Hippocampal formation (tissue), 2 donors: ENCODE results near the gene TESPA1.
A peak's percentile ranks its signal among the peaks of the same experiment; 100 is the strongest.

Experiments used
- DNase-seq, 2 donors: peaks; one replicate each; lab custom pipeline; 2025; lab: John Stamatoyannopoulos, UW

The TESPA1 gene, protein sequence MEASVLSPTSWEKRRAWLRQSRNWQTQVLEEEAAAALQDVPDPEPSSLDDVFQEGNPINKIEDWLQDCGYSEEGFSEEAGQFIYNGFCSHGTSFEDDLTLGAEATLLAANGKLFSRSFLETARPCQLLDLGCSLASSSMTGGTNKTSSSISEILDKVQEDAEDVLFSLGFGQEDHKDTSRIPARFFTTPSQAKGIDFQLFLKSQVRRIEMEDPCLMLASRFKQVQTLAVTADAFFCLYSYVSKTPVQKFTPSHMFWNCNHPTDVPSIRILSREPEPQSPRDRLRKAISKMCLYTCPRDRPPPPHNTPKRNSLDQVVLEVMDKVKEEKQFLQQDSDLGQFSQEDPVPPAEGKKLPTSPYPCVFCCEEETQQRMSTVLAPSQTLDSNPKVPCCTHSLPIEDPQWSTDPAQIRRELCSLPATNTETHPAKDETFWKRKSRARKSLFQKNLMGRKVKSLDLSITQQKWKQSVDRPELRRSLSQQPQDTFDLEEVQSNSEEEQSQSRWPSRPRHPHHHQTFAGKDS

GRCh38 chr12:54984658-54985376, at the start of gene TESPA1:
TSS of gene TESPA1 (minus strand) at chr12:54984762. CDS start at chr12:54974562, 10,200 bp downstream.
- DNase-seq = no peak

- peak in 1 of 2 donors; percentile 4 for DNase-seq
Observed at GRCh38 chr12:55034218-55034617, 49.7 kb upstream of the TESPA1 start.

DNA sequence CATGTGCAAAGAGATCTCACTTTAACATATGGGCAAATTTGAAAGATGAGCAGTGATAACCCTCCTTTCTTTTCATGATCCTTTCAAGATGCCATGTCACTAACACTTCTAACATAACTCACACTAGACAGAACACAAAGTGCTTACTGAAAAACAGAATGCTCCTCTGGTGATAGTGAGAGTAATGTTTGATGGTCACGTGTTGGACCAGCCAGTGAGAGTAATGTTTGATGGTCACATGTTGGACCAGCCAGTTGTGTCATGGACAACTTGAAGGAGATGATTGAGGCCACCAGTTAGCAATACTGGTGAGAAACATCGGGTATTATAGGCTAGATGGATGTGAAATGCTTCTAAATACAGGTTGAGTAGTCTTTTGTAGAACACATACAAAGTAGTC, 40.9 kb upstream of the TESPA1 start:
- no peak for DNase-seq

- no peak for DNase-seq
Observed at GRCh38 chr12:55024575-55024974, 40.0 kb upstream of the TESPA1 start.

DNA sequence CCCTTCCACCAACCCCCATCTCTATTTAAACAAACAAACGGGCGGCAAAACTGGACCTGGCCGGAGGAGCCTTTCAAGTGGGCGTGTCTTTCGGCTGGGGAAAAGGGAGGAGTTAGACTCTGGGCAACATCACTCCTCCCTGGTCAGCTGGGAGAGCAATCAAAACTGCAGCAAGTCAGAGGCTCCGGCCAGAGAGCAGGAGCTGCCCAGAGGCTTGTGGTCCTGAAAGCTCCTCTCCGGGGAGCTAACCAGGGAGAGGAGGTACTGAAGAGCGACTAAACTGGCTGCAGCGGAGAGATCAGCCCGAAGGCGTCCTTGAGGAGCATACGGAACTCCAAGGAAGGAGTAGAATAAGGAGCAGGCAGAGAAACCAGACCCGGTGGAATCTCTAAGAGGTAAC, 35.2 kb upstream of the TESPA1 start, which contains the start of gene NEUROD4:
TSS of gene NEUROD4 (plus strand) at position 191 of the 400 bp plus-strand sequence. CDS start 6,466 bp downstream, outside the sequence.
- peak in 1 of 2 donors; percentile 9 for DNase-seq

- DNase-seq = no peak
Observed at GRCh38 chr12:55017416-55017925, 32.9 kb upstream of the TESPA1 start.

DNA sequence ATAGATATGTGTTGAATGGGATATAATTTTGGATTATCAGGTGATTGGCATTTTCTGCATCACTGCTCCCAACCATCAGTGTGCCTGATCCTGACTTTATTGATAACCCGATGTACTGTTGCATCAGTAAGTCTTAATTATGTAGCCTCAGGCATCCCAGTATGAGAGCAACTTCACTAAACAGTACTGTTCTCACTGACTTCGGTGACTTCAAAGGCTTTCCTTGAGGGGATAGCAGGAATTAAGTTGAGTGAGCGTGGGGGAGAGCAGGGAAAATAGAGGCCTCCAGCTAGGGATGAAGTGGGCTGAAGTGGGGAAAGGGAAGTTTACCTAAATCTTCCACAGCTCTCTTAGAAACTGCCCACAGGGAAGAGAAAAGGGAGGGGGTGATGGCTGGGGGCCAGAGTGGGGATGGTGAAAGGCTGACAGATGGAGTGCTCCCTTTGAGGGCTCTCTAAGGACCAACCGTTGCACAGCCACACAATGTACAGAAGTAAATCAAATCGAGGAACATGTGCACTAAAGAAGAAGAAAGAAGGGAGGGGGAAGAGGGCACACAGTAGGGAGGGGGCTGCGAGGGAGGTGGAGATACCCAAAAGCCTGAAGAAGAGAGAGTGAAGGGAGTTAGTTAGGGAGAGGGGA, 24.5 kb upstream of the TESPA1 start:
- no peak for DNase-seq

GRCh38 chr12:55002355-55002754, 17.8 kb upstream of the TESPA1 start:
- DNase-seq = no peak

DNA sequence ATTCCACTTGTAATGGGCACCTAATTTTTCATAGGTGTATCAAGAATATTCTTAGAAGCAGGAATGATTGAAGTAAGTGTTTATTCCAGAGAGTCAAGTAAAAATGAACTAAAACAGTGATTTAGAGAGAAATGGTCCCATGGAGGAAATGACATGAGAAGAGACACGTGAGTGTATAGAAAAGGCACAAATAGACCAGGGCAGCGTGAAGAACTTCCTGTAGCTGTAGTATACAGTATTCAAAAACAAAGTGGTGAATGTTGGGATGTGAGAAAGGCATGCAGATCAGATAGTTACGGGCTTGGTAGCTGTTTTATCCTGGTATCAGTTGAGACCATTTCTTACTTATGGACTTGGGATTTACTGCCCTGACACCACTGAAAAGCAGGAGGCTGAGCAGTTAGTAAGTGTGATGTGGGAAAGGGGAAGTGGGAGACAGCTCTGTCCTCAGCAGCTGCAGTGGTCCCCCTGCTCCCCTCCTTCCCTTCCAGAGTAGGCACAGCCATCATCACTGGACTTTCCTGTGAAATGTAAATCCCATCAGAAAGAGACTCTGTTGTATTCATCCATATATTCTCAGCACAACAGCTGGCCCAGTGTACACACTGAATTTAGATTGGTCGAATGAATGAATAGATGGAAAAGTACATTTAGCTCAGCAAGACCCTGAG, 16.8 kb upstream of the TESPA1 start:
- no peak for DNase-seq

GRCh38 chr12:54998958-54999510, 14.5 kb upstream of the TESPA1 start:
- no peak for DNase-seq

DNA sequence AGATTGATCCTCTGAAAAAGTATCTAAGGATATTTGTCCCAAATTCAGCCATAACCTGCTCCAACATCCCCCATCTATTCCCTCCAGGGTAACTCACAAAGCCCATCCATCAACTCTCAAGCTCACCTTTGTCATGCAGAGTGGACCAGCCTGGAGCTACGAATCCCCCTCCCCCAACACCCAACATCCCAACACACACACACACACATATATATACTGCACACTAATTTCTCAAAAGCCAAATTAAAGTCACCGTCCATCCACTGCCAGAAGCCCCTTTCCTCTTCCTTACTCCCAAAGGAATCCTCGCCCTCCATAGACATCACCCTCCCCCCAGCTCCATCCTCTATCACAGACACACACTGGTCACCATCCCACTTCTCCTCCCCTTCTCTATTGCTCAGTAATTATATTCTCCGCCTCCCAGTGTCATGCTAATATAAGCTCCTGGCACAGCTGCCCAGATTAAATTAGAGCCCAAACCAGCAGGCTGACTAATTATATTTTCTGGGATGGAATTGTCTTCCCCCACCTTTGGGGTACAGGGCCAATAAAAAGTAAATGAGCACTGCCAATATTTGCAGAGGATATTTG, 13.5 kb upstream of the TESPA1 start:
- no peak for DNase-seq

- DNase-seq = no peak
Observed at GRCh38 chr12:54996205-54996604, 11.6 kb upstream of the TESPA1 start.

DNA sequence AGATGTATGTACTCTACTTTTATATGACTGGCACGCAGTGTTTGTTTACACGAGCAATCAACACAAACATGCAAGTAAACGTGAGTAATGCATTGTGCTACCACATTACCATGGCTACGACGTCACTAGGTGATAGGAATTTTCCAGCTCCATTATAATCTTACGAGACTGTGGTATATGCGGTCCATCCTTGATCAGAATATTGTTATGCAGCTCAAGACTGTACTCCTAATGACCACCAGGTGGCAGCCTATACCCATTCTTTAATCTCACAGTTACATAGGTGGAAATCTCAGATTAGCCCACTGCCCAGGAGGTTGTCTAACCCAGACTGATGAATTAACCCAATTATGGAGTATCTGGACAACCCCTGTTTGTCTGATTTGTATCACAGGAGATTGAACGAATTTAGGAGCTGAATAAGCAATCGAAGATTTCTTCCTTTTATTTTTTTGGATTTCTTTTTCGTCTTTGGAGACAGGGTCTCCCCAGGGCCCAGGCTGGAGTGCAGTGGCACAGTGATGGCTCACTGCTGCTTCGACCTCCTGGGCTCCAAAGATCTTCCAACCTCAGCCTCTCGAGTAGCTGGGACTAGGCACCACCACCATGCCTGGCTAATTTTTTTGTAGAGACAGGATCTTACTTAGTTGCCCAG, 8.7 kb upstream of the TESPA1 start:
- DNase-seq = peak; percentile 33 to 72

- no peak for DNase-seq
Observed at GRCh38 chr12:54991991-54992375, 7.4 kb upstream of the TESPA1 start.

GRCh38 chr12:54991161-54991990, 6.8 kb upstream of the TESPA1 start:
- DNase-seq = no peak

- DNase-seq = no peak
Observed at GRCh38 chr12:54989829-54990228, 5.3 kb upstream of the TESPA1 start.

GRCh38 chr12:54988402-54989054, 4.0 kb upstream of the TESPA1 start:
- peak; percentile 80 to 87 for DNase-seq

- no peak for DNase-seq
Observed at GRCh38 chr12:54987611-54988231, 3.2 kb upstream of the TESPA1 start.
